RPMI7951 (cell line): ENCODE data around the gene LSM11. TPM values are rescaled to one million over a fixed set of nuclear protein-coding genes. Genes with fewer than 3 reads are reported as not detected.

Source experiments
- DNase-seq: peaks from one replicate; pipeline ENCODE4 v3.0.0-alpha.2; 2012; ENCODE audit warnings: low read depth
- total RNA-seq: library from RNA; depleted of rRNA; stranded (reverse); fragments of >200 nt; shearing (Covaris generic); gene quantifications from 2 replicates; pipeline ENCODE4 v1.2.3, GENCODE V29; 2014

LSM11 gene
- total RNA-seq, 1 experiment from 2014 or later, result 2.4 TPM

- DNase-seq, result no peak
These were observed 9.1 kb upstream of the LSM11 start for GRCh38 chr5:157734436-157734835.

GRCh38 chr5:157735991-157736390 is 7.5 kb upstream of the LSM11 start:
- DNase-seq, result no peak

DNA sequence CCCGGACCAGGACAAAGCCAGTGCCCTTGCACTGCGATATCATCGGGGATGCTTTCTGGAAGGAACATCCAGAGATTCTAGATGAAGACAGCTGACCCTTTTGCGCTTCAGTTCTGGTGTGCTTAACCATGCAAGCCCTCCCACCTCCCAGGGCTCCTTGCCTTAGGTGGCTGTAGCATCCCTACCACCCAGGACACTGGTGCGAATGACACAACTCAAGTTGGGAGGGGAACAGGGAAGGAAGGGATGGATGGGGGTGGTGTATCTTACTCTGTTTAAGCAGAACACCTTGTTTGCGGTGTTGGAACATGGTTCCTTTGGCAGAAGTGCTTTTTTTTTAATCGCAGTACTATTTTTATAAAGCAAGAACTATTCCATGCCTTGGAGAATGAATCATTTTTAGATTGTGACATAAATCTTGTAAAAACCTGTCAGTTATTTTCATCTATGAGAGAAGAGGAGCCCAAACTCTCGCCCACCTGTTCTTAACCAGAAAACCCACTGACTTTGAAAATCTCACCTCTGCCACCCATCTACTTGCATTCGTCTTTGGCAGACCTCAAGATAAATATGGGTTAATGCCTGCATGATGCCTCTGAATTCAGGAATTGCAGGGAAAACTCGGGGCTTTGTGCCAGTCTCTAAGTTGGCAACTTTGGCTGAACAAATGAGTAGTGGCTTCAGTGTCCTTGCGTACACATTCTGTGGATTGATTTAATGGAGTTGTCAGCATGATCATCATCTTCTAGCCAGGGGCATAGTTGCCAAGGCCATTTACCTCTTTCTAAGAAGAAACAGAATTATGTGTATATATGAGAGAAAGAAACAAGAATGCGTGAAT is 3.9 kb upstream of the LSM11 start:
- DNase-seq, result no peak

GRCh38 chr5:157740229-157740610 is 3.3 kb upstream of the LSM11 start:
- DNase-seq, result no peak

- DNase-seq, result no peak
These were observed 2.4 kb upstream of the LSM11 start for GRCh38 chr5:157741131-157741530.

DNA sequence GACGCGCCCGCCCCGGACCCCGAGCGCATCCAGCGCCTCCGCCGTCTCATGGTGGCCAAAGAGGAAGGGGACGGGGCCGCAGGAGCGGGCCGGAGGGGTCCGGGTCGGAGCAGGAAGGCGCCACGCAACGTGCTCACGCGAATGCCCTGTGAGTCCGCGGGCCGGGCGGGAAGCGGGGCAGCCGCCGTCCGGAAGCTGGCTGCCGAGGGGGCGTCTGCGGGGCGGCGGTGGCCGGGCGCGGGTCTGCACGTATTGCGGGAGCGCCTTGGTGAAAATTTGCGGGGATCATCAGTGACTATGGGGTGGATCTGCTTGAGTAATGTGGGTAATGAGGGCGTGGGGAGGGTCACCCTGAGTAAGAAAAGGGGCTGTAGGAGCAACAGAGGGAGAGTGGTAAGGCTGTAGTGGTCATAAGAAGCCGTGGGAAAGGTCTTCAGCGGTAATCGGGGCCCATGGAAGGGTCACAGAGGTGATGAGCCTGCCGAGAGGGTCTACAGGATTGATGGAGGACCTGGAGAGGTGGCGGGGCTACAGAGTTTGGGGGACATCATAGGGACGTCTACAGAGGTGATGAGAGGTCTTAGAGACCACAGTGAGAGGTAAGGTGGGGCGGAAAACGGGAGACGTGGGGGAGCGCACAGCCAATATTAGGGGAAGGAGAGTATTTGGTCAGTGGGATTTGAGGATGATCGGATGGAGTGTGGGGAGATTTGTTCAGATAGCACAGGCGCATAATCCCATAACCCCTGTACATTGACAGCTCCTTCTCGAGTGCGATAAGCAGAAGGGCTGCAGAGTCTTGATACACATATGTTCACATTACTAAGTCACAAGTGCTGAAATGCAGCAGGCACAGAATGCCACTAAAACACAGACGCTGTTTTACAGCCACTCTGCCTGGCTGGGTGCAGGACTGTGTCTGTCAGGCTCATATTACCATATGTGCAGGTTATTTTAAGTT is 819 bp downstream of the LSM11 start:
- no peak for DNase-seq

DNA sequence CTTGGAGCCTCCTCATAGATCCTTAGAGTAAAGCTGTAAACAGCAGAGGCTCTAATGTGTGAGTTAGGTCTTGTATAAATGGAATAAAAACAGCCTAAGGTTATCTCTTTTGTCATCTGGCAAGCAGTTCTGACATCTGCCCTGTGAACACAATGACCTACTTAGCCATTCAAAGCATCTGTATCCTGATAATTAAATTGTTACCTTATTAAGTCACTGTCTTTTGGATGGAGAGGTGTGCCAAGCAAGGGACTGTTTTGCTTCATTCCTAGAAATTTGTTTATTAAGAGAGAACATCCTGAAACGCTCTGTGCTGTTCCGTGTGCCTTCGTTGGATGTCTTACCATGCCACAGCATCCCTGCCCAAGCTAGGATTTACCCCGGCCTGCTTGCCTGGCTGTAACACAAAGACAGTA is 1.5 kb downstream of the LSM11 start:
- DNase-seq, result no peak

- DNase-seq, result no peak
These were observed 3.7 kb downstream of the LSM11 start for GRCh38 chr5:157747173-157747740.

GRCh38 chr5:157747766-157748700 is 4.5 kb downstream of the LSM11 start:
- DNase-seq, result no peak

- DNase-seq, result peak; percentile 67
These were observed 5.4 kb downstream of the LSM11 start for GRCh38 chr5:157748760-157749461.

DNA sequence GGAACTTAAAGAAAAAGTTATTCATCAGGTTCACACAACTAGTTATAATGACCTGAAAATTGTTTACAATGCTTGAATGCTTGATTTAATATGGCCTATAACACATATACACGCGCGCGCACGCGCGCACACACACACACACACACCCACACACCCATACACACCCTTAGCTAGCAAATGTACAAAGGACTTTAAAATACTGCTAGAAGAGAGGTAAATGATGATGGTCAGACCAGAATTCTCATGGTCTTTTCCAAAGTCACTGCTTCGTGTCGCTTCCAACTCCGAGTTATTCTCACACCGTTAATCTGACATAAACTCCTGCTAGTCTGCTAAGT is 5.9 kb downstream of the LSM11 start:
- no peak for DNase-seq

- DNase-seq, result no peak
These were observed 6.8 kb downstream of the LSM11 start for GRCh38 chr5:157750320-157750719.

- DNase-seq, result no peak
These were observed 12.6 kb downstream of the LSM11 start for GRCh38 chr5:157756122-157756521.

DNA sequence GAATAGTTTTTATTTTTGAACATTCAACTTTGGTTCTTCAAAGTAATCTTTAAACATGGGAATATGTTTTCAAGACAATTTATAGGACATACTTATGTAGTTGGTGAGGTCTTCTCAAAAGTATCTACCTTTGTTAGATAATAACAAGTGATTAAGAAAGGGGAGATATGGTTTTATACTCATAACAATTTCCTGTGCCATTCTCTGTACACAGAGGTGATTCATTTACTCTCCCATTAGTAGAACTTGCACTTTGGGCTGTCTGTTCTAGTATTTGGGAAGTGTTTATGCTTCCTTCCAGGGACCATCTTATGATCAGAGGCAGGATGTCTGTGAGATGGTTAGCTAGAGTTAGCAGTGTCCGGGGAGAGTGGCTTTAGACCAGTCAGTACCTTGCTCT is 15.2 kb downstream of the LSM11 start:
- DNase-seq, result no peak

- peak; percentile 58 for DNase-seq
These were observed 18.4 kb downstream of the LSM11 start for GRCh38 chr5:157761690-157762621.

GRCh38 chr5:157764531-157764930 is 21.0 kb downstream of the LSM11 start:
- no peak for DNase-seq

DNA sequence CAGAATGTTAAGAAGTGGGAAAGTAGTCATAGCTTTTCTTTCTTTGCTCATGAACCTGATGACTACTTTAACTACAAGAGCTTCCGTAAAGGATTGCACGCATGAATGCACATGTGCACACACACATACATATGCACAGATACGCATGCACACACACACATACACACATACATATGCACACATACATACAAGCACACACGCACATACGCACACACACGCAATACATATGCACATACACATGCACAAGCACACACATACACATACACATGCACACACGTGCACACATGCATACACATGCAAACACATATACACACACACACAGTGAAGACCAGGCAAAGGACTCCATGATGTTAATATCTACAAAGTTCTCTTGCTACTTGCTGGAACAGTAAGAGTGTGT is 22.9 kb downstream of the LSM11 start:
- DNase-seq, result no peak

DNA sequence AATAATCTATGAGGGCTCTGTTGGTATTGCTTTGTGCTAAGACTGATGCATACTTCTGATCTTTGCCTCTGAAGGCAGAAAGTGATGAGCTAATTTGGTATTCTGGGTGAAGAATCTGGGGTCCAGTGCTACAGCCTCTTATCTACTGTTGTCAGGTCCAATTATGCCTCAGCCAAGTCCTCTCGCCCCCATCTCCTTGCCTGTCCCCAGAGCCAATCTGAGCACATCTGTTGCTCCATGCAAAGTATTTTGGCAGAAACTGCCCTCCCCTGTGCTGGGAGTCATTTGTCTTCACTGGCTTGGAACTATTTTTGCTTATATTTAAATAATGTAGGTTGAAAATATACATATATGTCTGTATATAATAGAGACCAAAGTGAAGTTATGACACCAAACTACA is 23.4 kb downstream of the LSM11 start:
- no peak for DNase-seq

DNA sequence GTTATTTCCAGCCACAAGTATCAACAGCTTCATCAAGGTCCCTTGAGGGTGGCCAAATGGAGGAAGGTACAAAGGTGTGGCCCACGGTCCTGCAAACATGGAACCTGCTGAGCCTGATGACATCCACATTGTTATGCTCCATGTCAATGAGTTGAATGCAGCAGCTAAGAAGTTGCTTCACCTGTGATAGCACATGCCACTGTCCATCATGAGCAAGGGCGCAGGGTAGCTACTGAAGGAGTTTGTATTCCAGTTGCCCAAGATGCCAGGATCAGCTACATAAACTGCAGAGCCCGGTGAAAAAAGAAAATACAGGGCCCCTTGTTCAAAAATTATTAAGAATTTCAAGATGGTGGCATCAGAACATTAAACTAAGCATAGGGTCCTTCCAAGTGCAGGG is 24.2 kb downstream of the LSM11 start:
- DNase-seq, result no peak

DNA sequence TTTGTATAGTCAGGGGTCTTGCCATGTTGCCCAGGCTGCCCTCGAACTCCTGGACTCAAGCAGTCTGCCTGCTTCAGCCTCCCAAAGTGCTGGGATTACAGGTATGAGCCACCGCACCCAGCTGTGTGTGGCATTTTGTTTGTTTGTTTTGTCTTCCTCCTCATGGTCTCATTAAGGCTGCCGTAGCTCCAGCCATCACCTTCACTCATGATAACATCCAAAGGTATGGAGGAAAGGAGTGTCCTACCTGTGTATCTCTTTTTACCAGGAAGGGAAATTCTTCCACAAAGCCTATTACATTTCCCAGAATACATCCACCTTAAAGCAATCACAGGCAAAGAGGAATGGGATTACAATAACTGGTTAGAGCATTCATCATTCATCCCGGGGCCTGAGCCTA is 27.2 kb downstream of the LSM11 start:
- no peak for DNase-seq
